GM18907 (cell line): ENCODE results near the gene MAP4K1.
A peak's percentile ranks its signal among the peaks of the same experiment; 100 is the strongest.
"Not testable (repeated sequence)": the region's sequence is repeated elsewhere in the genome, so short reads cannot be mapped to it uniquely, and the experiment has no call there.

Source experiments
- ATAC-seq: cut with Tn5 transposase; IDR thresholded peaks from one replicate; pipeline ENCODE4 v1.9.1; 2021; ENCODE audit warnings: mild to moderate bottlenecking, moderate library complexity; ENCODE audit not compliant: unreplicated experiment

The MAP4K1 gene

GRCh38 chr19:38579304-38579703 is 38.4 kb downstream of the MAP4K1 start:
- ATAC-seq: not testable (repeated sequence)

- no peak for ATAC-seq
These were observed 39.9 kb downstream of the MAP4K1 start for GRCh38 chr19:38577826-38578225.

GRCh38 chr19:38571682-38572081 is 46.1 kb downstream of the MAP4K1 start:
- no peak for ATAC-seq

- no peak for ATAC-seq
These were observed 48.3 kb downstream of the MAP4K1 start for GRCh38 chr19:38569368-38569983.

GRCh38 chr19:38565691-38566105 is 52.1 kb downstream of the MAP4K1 start:
- no peak for ATAC-seq

GRCh38 chr19:38564981-38565690 is 52.6 kb downstream of the MAP4K1 start:
- ATAC-seq: no peak

- ATAC-seq: no peak
These were observed 54.3 kb downstream of the MAP4K1 start for GRCh38 chr19:38563475-38563874.

GRCh38 chr19:38562096-38562495 is 55.7 kb downstream of the MAP4K1 start:
- no peak for ATAC-seq

GRCh38 chr19:38561658-38562057 is 56.1 kb downstream of the MAP4K1 start:
- no peak for ATAC-seq

- ATAC-seq: no peak
These were observed 56.6 kb downstream of the MAP4K1 start for GRCh38 chr19:38561053-38561606.

GRCh38 chr19:38559428-38560401 is 58.0 kb downstream of the MAP4K1 start:
- ATAC-seq: peak; percentile 76

- not testable (repeated sequence) for ATAC-seq
These were observed 58.8 kb downstream of the MAP4K1 start for GRCh38 chr19:38558933-38559332.

GRCh38 chr19:38557205-38557799 is 60.5 kb downstream of the MAP4K1 start:
- peak; percentile 30 for ATAC-seq

GRCh38 chr19:38556521-38557174 is 61.1 kb downstream of the MAP4K1 start:
- ATAC-seq: no peak

- ATAC-seq: no peak
These were observed 62.6 kb downstream of the MAP4K1 start for GRCh38 chr19:38555200-38555599.

- no peak for ATAC-seq
These were observed 63.0 kb downstream of the MAP4K1 start for GRCh38 chr19:38554676-38555141.

- not testable (repeated sequence) for ATAC-seq
These were observed 64.5 kb downstream of the MAP4K1 start for GRCh38 chr19:38553239-38553638.

GRCh38 chr19:38551450-38551813 is 66.3 kb downstream of the MAP4K1 start:
- peak; percentile 47 for ATAC-seq

GRCh38 chr19:38550376-38550775 is 67.4 kb downstream of the MAP4K1 start:
- no peak for ATAC-seq

- no peak for ATAC-seq
These were observed 67.8 kb downstream of the MAP4K1 start for GRCh38 chr19:38549942-38550341.
